Ramos (cell line): ENCODE measurements around the gene TYRO3.
"Not testable (repeated sequence)": the region's sequence is repeated elsewhere in the genome, so short reads cannot be mapped to it uniquely, and the experiment has no call there.

Experiments
- in situ Hi-C: fragments of 300-500 bp; cut with MboI; formaldehyde crosslinking; loops from one replicate; pipeline ENCODE4 v1.14.3; 2022; ENCODE audit warnings: low sequenced_read_pairs; ENCODE audit not compliant: unreplicated experiment

Gene TYRO3

DNA sequence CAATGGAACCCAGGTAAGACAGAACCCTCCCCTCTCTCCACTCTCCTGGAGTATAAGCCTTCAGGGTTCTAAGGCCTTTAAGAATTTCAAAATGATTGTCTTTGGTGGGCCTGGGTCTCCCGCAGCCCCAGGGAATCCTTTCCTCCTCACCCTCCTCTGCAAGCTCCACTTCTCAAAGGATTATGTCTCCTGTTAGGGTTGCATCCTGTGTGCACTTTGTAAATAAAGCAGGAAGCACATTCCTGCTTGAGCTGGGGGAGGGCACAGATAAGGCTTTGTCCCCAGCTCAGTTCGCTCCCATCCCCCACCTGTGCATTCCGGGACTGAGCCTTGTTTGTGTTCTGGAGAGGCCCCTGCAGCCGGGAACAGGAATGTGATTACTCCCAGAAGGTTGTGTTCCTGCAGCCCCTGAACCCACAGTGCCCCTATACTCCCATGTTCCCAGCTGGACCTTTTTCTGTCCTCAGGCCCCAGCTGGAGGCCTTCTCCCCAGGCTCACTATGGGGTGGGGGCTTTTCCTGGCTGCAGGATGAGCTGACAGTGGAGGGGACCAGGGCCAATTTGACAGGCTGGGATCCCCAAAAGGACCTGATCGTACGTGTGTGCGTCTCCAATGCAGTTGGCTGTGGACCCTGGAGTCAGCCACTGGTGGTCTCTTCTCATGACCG is 9.5 kb downstream of the TYRO3 start:
- in situ Hi-C loops: loop anchor here (25.0 kb wide), 1 partner anchor 244 kb away; no protein-coding TSS in a partner anchor

DNA sequence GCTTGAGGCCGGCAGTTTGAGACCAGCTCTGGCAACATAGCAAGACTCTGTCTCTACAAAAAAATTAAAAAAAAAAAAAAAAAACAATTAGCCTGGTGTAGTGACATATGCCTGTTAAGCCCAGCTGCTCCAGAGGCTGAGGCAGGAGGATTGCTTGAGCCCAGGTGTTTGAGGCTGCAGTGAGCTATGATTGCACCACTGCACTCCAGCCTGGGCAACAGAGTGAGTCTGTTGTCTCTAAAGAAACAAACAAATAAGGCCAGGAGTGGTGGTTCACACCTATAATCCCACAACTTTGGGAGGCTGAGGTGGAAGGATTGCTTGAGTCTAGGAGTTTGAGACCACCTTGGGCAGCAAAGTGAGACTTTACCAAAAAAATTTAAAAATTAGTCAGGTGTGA is 10.2 kb downstream of the TYRO3 start:
- in situ Hi-C loops: loop anchor here (25.0 kb wide), 1 partner anchor 243 kb away; no protein-coding TSS in a partner anchor

DNA sequence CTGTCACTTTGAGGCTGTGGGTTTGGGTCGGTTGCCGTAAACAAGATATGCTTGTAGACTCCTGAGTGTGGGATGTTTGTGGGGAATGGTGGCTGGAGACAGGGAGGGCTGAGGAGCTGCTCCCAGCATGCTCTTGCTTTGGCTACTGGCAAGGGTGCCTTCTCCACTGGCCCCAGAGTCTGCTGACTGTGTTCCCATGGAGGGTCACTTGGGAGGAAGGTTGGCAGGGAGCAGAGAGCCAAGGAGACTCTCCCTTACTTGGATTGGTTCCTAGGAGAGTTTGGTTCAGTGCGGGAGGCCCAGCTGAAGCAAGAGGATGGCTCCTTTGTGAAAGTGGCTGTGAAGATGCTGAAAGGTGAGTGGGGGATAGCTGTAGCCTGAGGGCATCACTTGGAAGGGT is 11.8 kb downstream of the TYRO3 start:
- in situ Hi-C loops: loop anchor here (25.0 kb wide), 1 partner anchor 242 kb away; no protein-coding TSS in a partner anchor

DNA sequence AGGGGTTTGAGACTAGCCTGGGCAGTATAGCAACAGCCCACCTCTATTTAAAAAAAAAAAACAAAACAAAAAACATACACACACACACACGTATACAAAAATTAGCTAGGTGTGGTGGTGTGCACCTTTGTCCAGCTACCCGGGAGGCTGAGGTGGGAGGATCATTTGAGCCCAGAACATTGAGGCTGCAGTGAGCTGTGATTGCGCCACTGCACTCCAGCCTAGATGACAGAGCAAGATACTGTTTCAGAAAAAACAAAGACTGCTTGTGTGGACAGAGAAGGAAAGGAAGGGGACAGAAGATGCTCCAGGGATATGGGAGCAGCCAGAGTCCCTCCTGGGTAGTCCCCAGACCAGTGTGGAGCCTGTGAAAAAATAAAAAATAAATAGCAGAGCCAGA is 12.9 kb downstream of the TYRO3 start:
- in situ Hi-C loops: loop anchor here (25.0 kb wide), 1 partner anchor 240 kb away; no protein-coding TSS in a partner anchor

DNA sequence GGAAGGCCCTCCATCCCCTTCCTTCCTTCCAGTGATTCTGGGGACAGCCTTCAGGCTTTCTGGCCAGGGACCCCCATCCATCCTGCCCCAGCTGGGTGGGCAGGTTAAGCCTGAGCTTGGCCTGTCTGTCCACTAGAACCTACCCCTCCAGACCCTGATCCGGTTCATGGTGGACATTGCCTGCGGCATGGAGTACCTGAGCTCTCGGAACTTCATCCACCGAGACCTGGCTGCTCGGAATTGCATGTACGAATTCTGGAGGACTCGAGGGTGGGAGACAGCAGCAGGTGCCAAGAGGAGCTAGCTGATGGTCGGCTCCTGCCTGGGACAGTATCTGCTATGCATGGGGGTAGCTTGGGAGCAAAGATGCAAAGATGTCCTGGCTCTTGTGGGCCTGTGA is 13.9 kb downstream of the TYRO3 start:
- in situ Hi-C loops: loop anchor here (25.0 kb wide), 1 partner anchor 239 kb away; no protein-coding TSS in a partner anchor

DNA sequence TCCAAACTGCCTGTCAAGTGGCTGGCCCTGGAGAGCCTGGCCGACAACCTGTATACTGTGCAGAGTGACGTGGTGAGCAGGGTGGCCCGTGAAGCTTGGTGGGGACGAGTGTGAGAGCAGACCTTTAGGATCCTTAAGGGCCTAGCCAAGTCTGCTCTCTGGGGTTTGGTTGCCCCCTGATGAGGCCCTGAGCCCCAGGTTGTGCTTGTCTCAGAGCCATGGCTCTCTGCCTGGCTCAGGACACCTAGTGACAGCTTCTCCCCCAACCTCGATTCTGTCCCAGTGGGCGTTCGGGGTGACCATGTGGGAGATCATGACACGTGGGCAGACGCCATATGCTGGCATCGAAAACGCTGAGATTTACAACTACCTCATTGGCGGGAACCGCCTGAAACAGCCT is 14.4 kb downstream of the TYRO3 start:
- in situ Hi-C loops: loop anchor here (25.0 kb wide), 1 partner anchor 239 kb away; no protein-coding TSS in a partner anchor

DNA sequence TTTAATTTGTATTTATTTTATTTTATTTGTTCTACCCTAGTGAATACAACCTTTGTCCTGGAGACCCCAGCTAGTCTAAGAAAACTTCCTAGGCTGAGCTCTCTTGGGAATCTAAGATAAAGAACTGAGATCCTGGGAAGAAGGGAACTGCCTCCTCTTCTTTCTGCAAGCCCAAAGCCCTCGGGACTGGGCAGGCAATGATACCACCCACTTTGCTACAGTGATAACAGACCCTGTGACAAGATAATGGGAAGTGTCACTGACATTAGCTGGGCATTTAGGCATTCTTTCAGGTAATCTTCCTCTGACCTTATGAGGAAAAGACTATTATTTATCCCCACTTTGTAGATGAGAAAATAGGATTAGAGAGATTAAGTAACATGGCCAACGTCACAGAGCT is 15.1 kb downstream of the TYRO3 start:
- in situ Hi-C loops: loop anchor here (25.0 kb wide), 1 partner anchor 238 kb away; no protein-coding TSS in a partner anchor

DNA sequence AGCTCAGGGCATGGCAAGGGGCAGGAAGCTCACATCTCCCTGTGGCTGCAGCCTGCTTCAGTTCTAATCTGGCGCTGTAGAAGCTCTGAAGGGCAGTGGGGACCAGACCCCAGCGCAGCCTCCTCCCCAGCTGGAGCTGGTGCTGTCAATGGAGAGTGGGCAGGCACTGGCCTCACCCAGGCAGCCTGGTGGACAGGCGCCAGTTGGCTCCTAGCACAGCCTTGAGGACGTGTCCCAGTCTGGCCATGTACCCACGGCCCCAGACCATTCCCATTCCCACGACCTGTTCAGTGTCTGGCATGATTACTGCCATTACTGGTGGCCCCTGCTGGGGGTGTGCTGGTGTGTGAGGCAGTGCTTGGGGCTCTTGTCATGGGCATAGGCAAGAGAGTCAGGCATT is 16.3 kb downstream of the TYRO3 start:
- in situ Hi-C loops: no loop called here

DNA sequence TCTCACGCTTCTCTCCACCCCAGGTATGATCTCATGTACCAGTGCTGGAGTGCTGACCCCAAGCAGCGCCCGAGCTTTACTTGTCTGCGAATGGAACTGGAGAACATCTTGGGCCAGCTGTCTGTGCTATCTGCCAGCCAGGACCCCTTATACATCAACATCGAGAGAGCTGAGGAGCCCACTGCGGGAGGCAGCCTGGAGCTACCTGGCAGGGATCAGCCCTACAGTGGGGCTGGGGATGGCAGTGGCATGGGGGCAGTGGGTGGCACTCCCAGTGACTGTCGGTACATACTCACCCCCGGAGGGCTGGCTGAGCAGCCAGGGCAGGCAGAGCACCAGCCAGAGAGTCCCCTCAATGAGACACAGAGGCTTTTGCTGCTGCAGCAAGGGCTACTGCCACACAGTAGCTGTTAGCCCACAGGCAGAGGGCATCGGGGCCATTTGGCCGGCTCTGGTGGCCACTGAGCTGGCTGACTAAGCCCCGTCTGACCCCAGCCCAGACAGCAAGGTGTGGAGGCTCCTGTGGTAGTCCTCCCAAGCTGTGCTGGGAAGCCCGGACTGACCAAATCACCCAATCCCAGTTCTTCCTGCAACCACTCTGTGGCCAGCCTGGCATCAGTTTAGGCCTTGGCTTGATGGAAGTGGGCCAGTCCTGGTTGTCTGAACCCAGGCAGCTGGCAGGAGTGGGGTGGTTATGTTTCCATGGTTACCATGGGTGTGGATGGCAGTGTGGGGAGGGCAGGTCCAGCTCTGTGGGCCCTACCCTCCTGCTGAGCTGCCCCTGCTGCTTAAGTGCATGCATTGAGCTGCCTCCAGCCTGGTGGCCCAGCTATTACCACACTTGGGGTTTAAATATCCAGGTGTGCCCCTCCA is 19.1 kb downstream of the TYRO3 start:
- in situ Hi-C loops: no loop called here

DNA sequence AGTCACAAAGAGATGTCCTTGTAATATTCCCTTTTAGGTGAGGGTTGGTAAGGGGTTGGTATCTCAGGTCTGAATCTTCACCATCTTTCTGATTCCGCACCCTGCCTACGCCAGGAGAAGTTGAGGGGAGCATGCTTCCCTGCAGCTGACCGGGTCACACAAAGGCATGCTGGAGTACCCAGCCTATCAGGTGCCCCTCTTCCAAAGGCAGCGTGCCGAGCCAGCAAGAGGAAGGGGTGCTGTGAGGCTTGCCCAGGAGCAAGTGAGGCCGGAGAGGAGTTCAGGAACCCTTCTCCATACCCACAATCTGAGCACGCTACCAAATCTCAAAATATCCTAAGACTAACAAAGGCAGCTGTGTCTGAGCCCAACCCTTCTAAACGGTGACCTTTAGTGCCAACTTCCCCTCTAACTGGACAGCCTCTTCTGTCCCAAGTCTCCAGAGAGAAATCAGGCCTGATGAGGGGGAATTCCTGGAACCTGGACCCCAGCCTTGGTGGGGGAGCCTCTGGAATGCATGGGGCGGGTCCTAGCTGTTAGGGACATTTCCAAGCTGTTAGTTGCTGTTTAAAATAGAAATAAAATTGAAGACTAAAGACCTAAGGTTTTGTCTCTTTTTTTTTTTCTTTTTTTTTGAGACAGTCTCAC is 19.8 kb downstream of the TYRO3 start:
- in situ Hi-C loops: no loop called here

DNA sequence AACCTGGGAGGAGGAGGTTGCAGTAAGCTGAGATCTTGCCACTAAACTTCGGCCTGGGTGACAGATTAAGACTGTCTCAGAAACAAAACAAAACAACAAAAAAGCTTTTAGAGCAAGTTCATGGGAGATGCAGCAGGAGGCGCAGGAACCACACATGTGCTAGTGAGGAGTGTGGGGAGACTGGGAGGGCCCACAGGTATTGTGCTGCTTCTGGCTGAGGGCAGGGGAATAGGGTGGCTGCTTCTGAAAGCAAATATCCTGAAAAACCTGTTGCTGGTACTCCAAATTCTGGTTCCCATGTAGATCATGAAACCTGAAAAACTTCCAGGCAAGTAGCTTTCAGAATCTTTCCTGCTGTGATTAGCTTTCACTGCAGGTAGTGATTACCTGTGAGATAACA is 22.1 kb downstream of the TYRO3 start:
- in situ Hi-C loops: no loop called here

DNA sequence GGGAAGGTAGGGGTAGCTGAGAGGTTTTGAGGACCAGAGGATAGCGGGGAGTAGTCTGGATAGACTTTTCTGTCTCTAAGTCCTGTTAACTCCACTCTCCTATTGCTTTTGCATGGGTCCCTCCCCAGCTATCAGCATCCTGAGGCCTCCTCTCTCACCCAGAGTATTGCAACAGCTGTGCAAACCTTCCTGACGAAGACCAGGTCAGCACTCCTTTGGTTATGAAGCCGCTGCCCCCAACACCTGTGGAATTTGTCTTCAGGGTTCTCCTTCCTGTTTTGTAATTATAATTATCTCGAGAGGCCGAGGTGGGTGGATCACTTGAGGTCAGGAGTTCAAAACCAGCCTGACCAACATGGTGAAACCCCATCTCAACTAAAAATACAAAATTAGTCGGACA is 24.8 kb downstream of the TYRO3 start:
- in situ Hi-C loops: no loop called here

DNA sequence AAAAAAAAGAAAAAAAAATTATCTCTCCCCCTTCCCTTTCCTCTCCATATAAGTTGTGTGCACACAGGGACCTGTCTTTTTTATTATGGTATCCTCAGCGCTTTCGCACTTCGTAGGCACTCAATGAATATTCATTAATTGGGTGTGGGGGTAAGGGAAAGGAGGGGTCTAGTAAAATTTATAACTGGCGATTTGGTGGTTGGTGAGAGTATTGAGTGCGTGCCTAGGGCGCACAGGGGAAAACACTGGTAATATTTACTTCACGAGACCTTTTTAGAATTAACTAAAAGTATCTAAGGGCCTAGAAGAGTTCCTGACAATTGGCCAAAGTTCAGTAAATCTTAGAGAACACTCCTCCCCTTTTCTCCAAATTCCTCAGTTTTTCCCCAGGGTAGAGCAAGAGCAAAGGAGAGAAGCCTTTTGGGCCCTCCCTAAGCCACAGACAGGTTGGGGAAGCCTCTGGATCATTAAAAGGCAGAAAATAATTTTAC is 25.7 kb downstream of the TYRO3 start:
- in situ Hi-C loops: no loop called here

DNA sequence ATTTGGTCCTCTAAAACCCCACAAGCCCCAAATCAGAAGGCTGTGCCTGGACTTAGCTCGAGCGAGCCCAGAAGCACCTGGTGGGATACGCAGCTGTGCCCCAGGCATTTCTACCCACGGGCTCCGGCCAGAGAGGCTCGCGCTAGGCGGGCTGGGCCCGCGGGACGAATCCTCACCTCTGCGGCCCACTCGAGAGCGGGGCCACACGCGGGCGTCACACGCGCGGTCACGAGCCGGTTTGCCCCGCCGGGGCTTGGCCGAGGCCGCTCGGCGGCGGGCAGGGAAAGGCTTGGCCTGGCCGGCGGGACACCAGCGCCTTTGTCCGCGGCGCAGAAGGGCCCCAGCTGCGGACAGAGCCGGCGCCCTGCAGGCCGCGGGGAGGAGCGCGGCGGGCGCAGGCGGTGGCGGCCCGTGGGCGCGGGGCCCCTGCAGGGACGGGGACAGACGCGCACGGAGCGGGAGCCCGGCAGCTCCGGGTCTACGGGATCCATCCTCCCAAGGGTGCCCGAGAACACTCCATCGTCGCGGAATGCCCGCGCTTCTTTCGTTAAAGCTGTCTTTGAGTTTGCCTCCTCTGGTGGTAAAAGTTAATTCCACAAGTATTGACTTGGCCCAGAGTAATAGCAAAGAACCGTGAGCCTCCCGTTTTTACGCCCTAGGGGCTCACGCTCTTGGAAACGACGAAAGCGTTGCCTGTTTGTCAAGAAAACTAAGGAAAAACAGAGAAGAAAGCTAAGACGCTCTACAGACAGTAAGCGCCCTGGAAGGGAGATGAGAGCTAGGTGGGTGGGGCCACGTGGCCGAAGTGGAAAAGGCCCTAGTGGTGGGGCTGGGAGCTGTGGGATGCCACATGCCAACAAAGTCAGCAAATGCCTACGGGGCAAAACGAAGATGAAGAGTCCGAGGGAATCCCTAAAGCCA is 26.4 kb downstream of the TYRO3 start:
- in situ Hi-C loops: no loop called here

DNA sequence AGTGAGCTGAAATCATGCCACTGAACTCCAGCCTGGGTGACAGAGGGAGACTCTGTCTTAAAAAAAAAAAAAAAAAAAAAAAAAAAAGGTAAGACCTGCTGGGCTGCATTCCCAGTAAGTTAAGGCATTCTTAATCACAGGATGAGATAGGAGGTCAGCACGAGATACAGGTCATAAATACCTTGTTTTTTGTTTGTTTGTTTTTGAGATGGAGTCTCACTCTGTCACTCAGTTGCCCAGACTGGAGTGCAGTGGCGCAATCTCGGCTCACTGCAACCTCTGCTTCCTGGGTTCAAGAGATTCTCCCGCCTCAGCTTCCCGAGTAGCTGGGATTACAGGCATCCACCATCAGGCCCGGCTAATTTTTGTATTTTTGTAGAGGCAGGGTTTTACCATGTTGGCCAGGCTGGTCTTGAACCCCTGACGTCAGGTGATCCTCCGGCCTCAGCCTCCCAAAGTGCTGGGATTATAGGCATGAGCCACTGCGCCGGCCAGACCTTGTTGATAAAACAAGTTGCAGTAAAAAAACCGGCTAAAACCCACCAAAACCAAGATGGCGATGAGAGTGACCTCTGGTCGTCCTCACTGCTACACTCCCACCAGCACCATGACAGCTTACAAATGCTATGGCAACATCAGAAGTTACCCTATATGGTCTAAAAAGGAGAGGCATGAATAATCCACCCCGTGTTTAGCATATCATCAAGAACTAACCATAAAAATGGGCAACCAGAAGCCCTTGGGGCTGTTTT is 27.7 kb downstream of the TYRO3 start:
- in situ Hi-C loops: not testable (repeated sequence)

DNA sequence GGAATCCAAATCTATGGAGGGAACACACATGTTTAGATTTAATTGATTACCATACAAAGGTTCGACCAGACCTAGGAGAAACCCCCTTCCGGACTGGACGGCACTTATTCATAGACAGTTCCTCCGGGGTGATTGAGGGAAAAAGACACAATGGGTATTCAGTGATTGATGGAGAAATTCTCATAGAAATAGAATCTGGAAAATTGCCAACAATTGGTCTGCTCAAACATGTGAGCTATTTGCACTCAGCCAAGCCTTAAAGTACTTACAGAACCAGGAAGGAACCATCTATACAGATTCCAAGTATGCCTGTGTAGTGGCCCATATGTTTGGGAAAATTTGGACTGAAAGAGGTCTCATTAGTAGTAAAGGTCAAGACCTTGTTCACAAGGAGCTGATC is 30.0 kb downstream of the TYRO3 start:
- in situ Hi-C loops: not testable (repeated sequence)

DNA sequence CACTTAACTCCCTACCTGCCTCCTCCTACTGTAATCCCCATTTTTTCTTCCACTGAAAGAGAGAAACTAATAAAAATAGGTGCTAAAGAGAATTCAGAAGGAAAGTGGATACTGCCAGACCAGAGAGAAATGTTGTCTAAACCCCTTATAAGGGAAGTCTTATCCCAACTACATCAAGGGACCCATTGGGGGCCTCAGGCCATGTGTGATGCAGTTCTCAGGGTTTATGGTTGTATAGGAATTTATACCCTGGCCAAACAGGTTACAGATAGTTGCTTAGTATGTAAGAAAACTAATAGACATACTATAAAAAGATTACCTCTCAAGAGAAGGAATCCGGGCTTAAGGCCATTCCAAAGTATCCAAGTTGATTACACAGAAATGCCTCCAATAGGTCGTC is 30.6 kb downstream of the TYRO3 start:
- in situ Hi-C loops: not testable (repeated sequence)

DNA sequence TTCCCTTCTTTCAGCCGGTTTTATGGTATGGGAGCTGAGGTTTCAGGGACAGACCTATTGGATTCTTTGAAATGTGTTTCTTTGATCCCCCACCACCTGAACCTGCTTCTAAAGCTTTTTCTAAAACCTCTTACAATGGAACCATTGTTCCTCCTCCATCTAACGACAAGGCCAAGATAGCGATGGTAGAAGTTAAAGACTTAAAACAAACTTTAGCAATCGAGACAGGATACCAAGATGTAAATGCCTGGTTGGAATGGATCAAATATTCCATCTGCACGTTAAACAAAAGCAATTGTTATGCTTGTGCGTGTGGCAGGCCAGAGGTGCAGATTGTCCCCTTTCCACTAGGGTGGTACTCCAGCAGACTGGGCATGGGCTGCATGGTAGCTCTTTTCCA is 32.2 kb downstream of the TYRO3 start:
- in situ Hi-C loops: not testable (repeated sequence)

DNA sequence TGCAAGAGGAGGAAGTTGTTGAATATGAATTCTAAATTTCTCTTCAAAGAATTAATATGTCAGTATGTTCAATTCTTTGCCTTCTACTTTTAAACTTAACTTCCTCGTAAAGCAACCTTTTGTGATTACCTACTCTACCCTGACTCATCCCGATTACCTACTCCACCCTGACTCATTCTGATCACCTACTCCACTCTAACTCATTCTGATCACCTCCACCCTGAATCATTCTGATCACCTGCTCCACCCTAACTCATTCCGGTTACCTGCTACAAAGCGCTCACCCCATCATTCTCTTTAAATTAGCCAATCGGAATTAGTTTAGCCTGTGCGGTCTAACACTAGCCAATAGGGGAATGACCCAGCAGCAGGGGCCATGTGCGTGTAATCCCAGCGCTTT is 33.7 kb downstream of the TYRO3 start:
- in situ Hi-C loops: not testable (repeated sequence)
